ENCODE measurements around the gene HIVEP3.

- no peak for TF ChIP-seq MAX (CRISPR knock-in tag; IDR thresholded peaks at IDR 0.05)
- no peak for TF ChIP-seq CTCF (IDR thresholded peaks at IDR 0.05)
- TF ChIP-seq NR2C2 (CRISPR knock-in tag; IDR thresholded peaks at IDR 0.05), result no peak
Measured at GRCh38 chr1:41848216-41848952, 70.3 kb downstream of the HIVEP3 start.

Data from WTC11 (cell line).